NCI-H82 treated with DMSO at 0.1 percent for 48 hours (cell line): Measurements from ENCODE around the gene P2RY12.

Source experiments
- DNase-seq: peaks from one replicate; lab custom pipeline; 2025; ENCODE audit not compliant: unreplicated experiment; lab: John Stamatoyannopoulos, UW

The P2RY12 gene

GRCh38 chr3:151384741-151385174 lies at the start of gene P2RY12:
Gene P2RY12 (minus strand): TSS chr3:151384753. CDS start chr3:151338845, 45,908 bp downstream.
- DNase-seq, result no peak

GRCh38 chr3:151432616-151433372 lies 48.2 kb upstream of the P2RY12 start:
- no peak for DNase-seq

GRCh38 chr3:151431940-151432339 lies 47.4 kb upstream of the P2RY12 start:
- DNase-seq, result no peak

GRCh38 chr3:151430821-151431484 lies 46.4 kb upstream of the P2RY12 start:
- no peak for DNase-seq

GRCh38 chr3:151428386-151428785 lies 43.8 kb upstream of the P2RY12 start:
- no peak for DNase-seq

GRCh38 chr3:151426341-151426657 lies 41.7 kb upstream of the P2RY12 start:
- no peak for DNase-seq

- DNase-seq, result no peak
Observed at GRCh38 chr3:151425627-151426340, 41.2 kb upstream of the P2RY12 start.

GRCh38 chr3:151423091-151423490 lies 38.5 kb upstream of the P2RY12 start:
- no peak for DNase-seq

GRCh38 chr3:151421938-151422337 lies 37.4 kb upstream of the P2RY12 start:
- DNase-seq, result no peak

GRCh38 chr3:151419806-151420205 lies 35.3 kb upstream of the P2RY12 start:
- no peak for DNase-seq

GRCh38 chr3:151415289-151415688 lies 30.7 kb upstream of the P2RY12 start:
- DNase-seq, result no peak

GRCh38 chr3:151412989-151413388 lies 28.4 kb upstream of the P2RY12 start:
- no peak for DNase-seq

- no peak for DNase-seq
Observed at GRCh38 chr3:151410891-151411559, 26.5 kb upstream of the P2RY12 start.

GRCh38 chr3:151407928-151408327 lies 23.4 kb upstream of the P2RY12 start:
- DNase-seq, result no peak

GRCh38 chr3:151404316-151404715 lies 19.8 kb upstream of the P2RY12 start:
- no peak for DNase-seq

GRCh38 chr3:151403246-151403645 lies 18.7 kb upstream of the P2RY12 start:
- no peak for DNase-seq

GRCh38 chr3:151402349-151402748 lies 17.8 kb upstream of the P2RY12 start:
- peak; percentile 97 for DNase-seq

- no peak for DNase-seq
Observed at GRCh38 chr3:151400341-151400740, 15.8 kb upstream of the P2RY12 start.

GRCh38 chr3:151398895-151399294 lies 14.3 kb upstream of the P2RY12 start:
- no peak for DNase-seq

- DNase-seq, result no peak
Observed at GRCh38 chr3:151395806-151396205, 11.3 kb upstream of the P2RY12 start.

- no peak for DNase-seq
Observed at GRCh38 chr3:151394611-151395010, 10.1 kb upstream of the P2RY12 start.
